Stomach (tissue), 4 donors: Measurements from ENCODE around the gene NCKAP5L.

Experiments
- POLR2A ChIP-seq, 4 donors: fragments of 450-650 bp; IDR thresholded peaks; one replicate each; pipeline ENCODE4 v1.6.1; 2016; ENCODE audit warnings: antibody characterized with exemption in 4 of 4, control low read depth in 2 of 4, mild to moderate bottlenecking in 1 of 4, moderate library complexity in 1 of 4
- POLR2AphosphoS5 ChIP-seq, 3 donors: sonication (generic); formaldehyde crosslinking; IDR thresholded peaks; one replicate each; pipeline ENCODE4 v1.6.1; 2016; ENCODE audit warnings: antibody characterized with exemption in 3 of 3
- TF ChIP-seq, protein P1 (sequence below), 7 experiments: fragments of 450-650 bp in 4 of 7; fragments of 200-600 bp in 3 of 7; sonication (generic) in 3 of 7; IDR thresholded peaks; one replicate each; pipeline ENCODE4 v1.5.1; 2016 to 2019; ENCODE audit warnings: antibody characterized with exemption in 7 of 7, control low read depth in 2 of 7, mild to moderate bottlenecking in 1 of 7

GRCh38 chr12:49748306-49748705, 79.9 kb downstream of the NCKAP5L start:
- TF ChIP-seq POLR2A (IDR thresholded peaks at IDR 0.05) (no peak), POLR2AphosphoS5 (IDR thresholded peaks at IDR 0.05) (no peak)
- TF ChIP-seq, protein P1, sequence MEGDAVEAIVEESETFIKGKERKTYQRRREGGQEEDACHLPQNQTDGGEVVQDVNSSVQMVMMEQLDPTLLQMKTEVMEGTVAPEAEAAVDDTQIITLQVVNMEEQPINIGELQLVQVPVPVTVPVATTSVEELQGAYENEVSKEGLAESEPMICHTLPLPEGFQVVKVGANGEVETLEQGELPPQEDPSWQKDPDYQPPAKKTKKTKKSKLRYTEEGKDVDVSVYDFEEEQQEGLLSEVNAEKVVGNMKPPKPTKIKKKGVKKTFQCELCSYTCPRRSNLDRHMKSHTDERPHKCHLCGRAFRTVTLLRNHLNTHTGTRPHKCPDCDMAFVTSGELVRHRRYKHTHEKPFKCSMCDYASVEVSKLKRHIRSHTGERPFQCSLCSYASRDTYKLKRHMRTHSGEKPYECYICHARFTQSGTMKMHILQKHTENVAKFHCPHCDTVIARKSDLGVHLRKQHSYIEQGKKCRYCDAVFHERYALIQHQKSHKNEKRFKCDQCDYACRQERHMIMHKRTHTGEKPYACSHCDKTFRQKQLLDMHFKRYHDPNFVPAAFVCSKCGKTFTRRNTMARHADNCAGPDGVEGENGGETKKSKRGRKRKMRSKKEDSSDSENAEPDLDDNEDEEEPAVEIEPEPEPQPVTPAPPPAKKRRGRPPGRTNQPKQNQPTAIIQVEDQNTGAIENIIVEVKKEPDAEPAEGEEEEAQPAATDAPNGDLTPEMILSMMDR (IDR thresholded peaks at IDR 0.05), result no peak
